Keratinocyte (primary cell): ENCODE measurements around the gene LTBP2. TPM values are rescaled to one million over a fixed set of nuclear protein-coding genes. Genes with fewer than 3 reads are reported as not detected.

Source experiments
- DNase-seq: peaks from one replicate; pipeline ENCODE4 v3.0.0-alpha.2; 2011; ENCODE audit warnings: low read depth, missing footprints, low spot score
- FAIRE-seq: peaks from 2 replicates; lab custom pipeline; 2011; peaks lifted over from hg19 to GRCh38; lab: Jason Lieb, UNC
- H2AFZ ChIP-seq: 2 replicates; pipeline ENCODE4 v1.6.0; 2012; ENCODE audit warnings: low read length, control low read depth, inconsistent platforms; ENCODE audit not compliant: control insufficient read depth
- H3K27ac ChIP-seq: 2 replicates; pipeline ENCODE4 v1.5.1; 2011; ENCODE audit warnings: low read length; ENCODE audit not compliant: control insufficient read depth, insufficient read depth
- H3K27me3 ChIP-seq: 3 replicates; pipeline ENCODE4 v1.6.0; 2011; ENCODE audit warnings: low read length; ENCODE audit not compliant: control insufficient read depth, insufficient read depth; ENCODE audit errors: extremely low read depth
- H3K36me3 ChIP-seq, 2 experiments: 2 replicates in 1 of 2; 3 replicates in 1 of 2; pipeline ENCODE4 v1.5.1; 2011; ENCODE audit warnings: low read length in 2 of 2, mild to moderate bottlenecking in 1 of 2; ENCODE audit not compliant: control insufficient read depth in 2 of 2, insufficient read depth in 2 of 2; ENCODE audit errors: extremely low read depth in 1 of 2
- H3K4me1 ChIP-seq: 3 replicates; pipeline ENCODE4 v1.5.1; 2011; ENCODE audit warnings: low read length; ENCODE audit not compliant: control insufficient read depth, insufficient read depth; ENCODE audit errors: extremely low read depth
- H3K4me2 ChIP-seq: 3 replicates; pipeline ENCODE4 v1.6.0; 2011; ENCODE audit warnings: low read depth, low read length; ENCODE audit not compliant: control insufficient read depth, insufficient read depth; ENCODE audit errors: extremely low read depth
- H3K4me3 ChIP-seq, 3 experiments: fragments of 200-600 bp in 1 of 3; sonication (generic) in 1 of 3; 2 replicates in 2 of 3; 3 replicates in 1 of 3; pipeline ENCODE4 v1.5.1; 2011 to 2016; ENCODE audit warnings: low read length in 3 of 3, mild to moderate bottlenecking in 3 of 3, control low read depth in 2 of 3, inconsistent platforms in 1 of 3, low read depth in 1 of 3, mixed read lengths in 1 of 3, mixed run types in 1 of 3, moderate library complexity in 1 of 3; ENCODE audit not compliant: control insufficient read depth in 2 of 3, insufficient read depth in 2 of 3; ENCODE audit errors: extremely low read depth in 1 of 3
- H3K79me2 ChIP-seq: 2 replicates; pipeline ENCODE4 v1.6.0; 2012; ENCODE audit warnings: low read length; ENCODE audit not compliant: control insufficient read depth, insufficient read depth
- H3K9ac ChIP-seq: 3 replicates; pipeline ENCODE4 v1.6.0; 2011; ENCODE audit warnings: low read length; ENCODE audit not compliant: control insufficient read depth, insufficient read depth; ENCODE audit errors: extremely low read depth
- H3K9me1 ChIP-seq: 3 replicates; pipeline ENCODE4 v1.6.0; 2011; ENCODE audit warnings: low read length; ENCODE audit not compliant: control insufficient read depth, insufficient read depth; ENCODE audit errors: extremely low read depth
- H3K9me3 ChIP-seq: 2 replicates; pipeline ENCODE4 v1.5.1; 2012; ENCODE audit warnings: low read depth, low read length; ENCODE audit not compliant: control insufficient read depth
- H4K20me1 ChIP-seq: 3 replicates; pipeline ENCODE4 v1.6.0; 2011; ENCODE audit warnings: low read length; ENCODE audit not compliant: control insufficient read depth, insufficient read depth; ENCODE audit errors: extremely low read depth
- CTCF ChIP-seq, 3 experiments: IDR thresholded peaks in 1 of 3; conservative IDR thresholded peaks in 1 of 3; optimal IDR thresholded peaks in 1 of 3; 2 replicates in 2 of 3; 3 replicates in 1 of 3; pipeline versions ENCODE3 to v1.5.1; 2011; ENCODE audit warnings: low read length in 3 of 3, mild to moderate bottlenecking in 3 of 3, moderate library complexity in 2 of 3, control low read depth in 1 of 3, inconsistent platforms in 1 of 3; ENCODE audit not compliant: insufficient read depth in 2 of 3; ENCODE audit errors: extremely low read depth in 1 of 3
- EZH2 ChIP-seq: IDR thresholded peaks from one replicate; pipeline ENCODE4 v1.6.1; 2012; ENCODE audit warnings: inconsistent platforms, mild to moderate bottlenecking, low read length, moderate library complexity
- dilution Hi-C: fragments of 300-500 bp; cut with MboI; formaldehyde crosslinking; loops from one replicate; pipeline ENCODE4 v1.7.0; 2020; ENCODE audit warnings: low sequenced_read_pairs; ENCODE audit not compliant: extremely low pct_ligation_motif_present
- polyA plus RNA-seq, 5 experiments: library from polyadenylated mRNA; depleted of rRNA in 3 of 5; stranded (reverse) in 3 of 5; stranded (forward) in 1 of 5; unstranded in 1 of 5; fragments of >200 nt; gene quantifications; 1 replicate in 1 of 5; 2 replicates in 3 of 5; 3 replicates in 1 of 5; pipeline versions ENCODE4 v1.2.1 to v1.2.3, GENCODE V29; 2011 to 2012; ENCODE audit warnings: missing spikeins in 2 of 5, low read depth in 1 of 5, low replicate concordance in 1 of 5

Gene LTBP2
- polyA plus RNA-seq, 1 donor (not counting 4 experiments of a cell fraction or from before 2014, with no cell fraction given): 23.9 TPM

- no peak for FAIRE-seq
- peaks cover 8% of the 10 kb centered on the region for H3K4me1 ChIP-seq
- H3K27me3 ChIP-seq: no peaks in the 10 kb centered on the region
- TF ChIP-seq EZH2: no peak
- TF ChIP-seq CTCF (optimal IDR thresholded peaks at IDR 0.05 in 1 of 3, IDR thresholded peaks at IDR 0.05 in 1 of 3, conservative IDR thresholded peaks at IDR 0.05 in 1 of 3; ENCODE audit: extremely low read depth in 1 of 3, insufficient read depth in 2 of 3, low read length in 3 of 3): no peak
- H3K36me3 ChIP-seq: peaks cover 60 to 62% of the 10 kb centered on the region in 2 experiments
- no peaks in the 10 kb centered on the region for H3K79me2 ChIP-seq
- no peaks in the 10 kb centered on the region for H3K9me1 ChIP-seq
- dilution Hi-C loops: no loop called here
- no peak overlapping the region for H3K4me3 ChIP-seq
- H2AFZ ChIP-seq: no peak overlapping the region
- H4K20me1 ChIP-seq: no peaks in the 10 kb centered on the region
- no peak overlapping the region for H3K27ac ChIP-seq
- H3K9ac ChIP-seq: no peak overlapping the region
- H3K9me3 ChIP-seq: no peaks in the 10 kb centered on the region
- no peak overlapping the region for H3K4me2 ChIP-seq
- DNase-seq: no peak
Observed at GRCh38 chr14:74551001-74551400, 61.0 kb downstream of the LTBP2 start.

- Histone ChIP-seq H3K9me1 (no peaks in the 10 kb centered on the region), H3K36me3 (peaks cover 61 to 67% of the 10 kb centered on the region in 2 experiments), H2AFZ (no peak overlapping the region), H3K9me3 (no peaks in the 10 kb centered on the region), H3K27ac (no peak overlapping the region), H3K9ac (peak overlapping the region; percentile 9), H3K79me2 (no peaks in the 10 kb centered on the region), H3K27me3 (no peaks in the 10 kb centered on the region), H4K20me1 (peaks cover 2% of the 10 kb centered on the region), H3K4me2 (no peak overlapping the region), H3K4me1 (peaks cover 8% of the 10 kb centered on the region), H3K4me3 (no peak overlapping the region)
- no peak for DNase-seq
- no peak for FAIRE-seq
- dilution Hi-C loops: no loop called here
- TF ChIP-seq CTCF (optimal IDR thresholded peaks at IDR 0.05 in 1 of 3, IDR thresholded peaks at IDR 0.05 in 1 of 3, conservative IDR thresholded peaks at IDR 0.05 in 1 of 3; ENCODE audit: extremely low read depth in 1 of 3, insufficient read depth in 2 of 3, low read length in 3 of 3): no peak
Observed at GRCh38 chr14:74550071-74550470, 62.0 kb downstream of the LTBP2 start.
